ENCODE measurements around the gene ORC5. TPM values are rescaled to one million over a fixed set of nuclear protein-coding genes. Genes with fewer than 3 reads are reported as not detected.

ORC5 gene
- total RNA-seq, 2 donors from 2014 or later: 13.8 to 14.8 TPM

GRCh38 chr7:104091242-104091641 is 116.6 kb downstream of the ORC5 start:
- no peaks in the 10 kb centered on the region for H3K4me1 ChIP-seq (ENCODE audit: control insufficient read depth in 1 of 2, low read depth in 2 of 2)
- no peak for ATAC-seq (ENCODE audit: insufficient number of reproducible peaks, low FRiP score, low read depth)

DNA sequence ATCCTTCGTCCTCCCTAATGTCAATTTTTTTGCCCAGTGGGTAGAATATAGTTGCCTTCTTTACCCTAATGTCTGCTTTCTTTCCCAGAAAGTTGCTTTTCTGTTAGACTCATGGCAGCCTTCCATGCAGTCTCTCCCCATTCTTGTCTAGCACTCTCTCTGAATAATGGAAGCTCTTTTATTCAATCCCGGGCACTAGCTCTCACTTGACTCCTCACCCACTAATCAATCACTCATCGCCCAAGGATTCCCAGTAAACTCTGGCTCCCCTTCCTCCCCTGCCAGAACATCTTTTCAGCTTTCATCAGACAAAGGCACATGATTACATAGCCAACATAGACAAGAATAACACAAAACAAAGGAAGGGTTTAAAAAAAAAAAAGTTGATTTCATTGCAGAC is 118.2 kb downstream of the ORC5 start:
- Histone ChIP-seq H3K4me3 (no peak overlapping the region), H3K36me3 (no peaks in the 10 kb centered on the region), H3K9me3 (no peaks in the 10 kb centered on the region), H3K4me1 (ENCODE audit: control insufficient read depth in 1 of 2, low read depth in 2 of 2) (no peaks in the 10 kb centered on the region), H3K27me3 (replicated peaks; ENCODE audit: insufficient read depth) (no peaks in the 10 kb centered on the region), H3K27ac (no peak overlapping the region)
- ATAC-seq (ENCODE audit: insufficient number of reproducible peaks, low FRiP score, low read depth) (no peak), DNase-seq (ENCODE audit: low spot score) (no peak)
- no peak for TF ChIP-seq CTCF (IDR thresholded peaks at IDR 0.05)

More at GRCh38 chr7:104091242-104091641, 116.6 kb downstream of the ORC5 start:
- no peak for DNase-seq (ENCODE audit: low spot score)
- no peaks in the 10 kb centered on the region for H3K36me3 ChIP-seq
- no peaks in the 10 kb centered on the region for H3K9me3 ChIP-seq
- H3K27me3 ChIP-seq (replicated peaks; ENCODE audit: insufficient read depth): no peaks in the 10 kb centered on the region
- TF ChIP-seq CTCF (IDR thresholded peaks at IDR 0.05): no peak
- no peak overlapping the region for H3K27ac ChIP-seq
- H3K4me3 ChIP-seq: no peak overlapping the region

DNA sequence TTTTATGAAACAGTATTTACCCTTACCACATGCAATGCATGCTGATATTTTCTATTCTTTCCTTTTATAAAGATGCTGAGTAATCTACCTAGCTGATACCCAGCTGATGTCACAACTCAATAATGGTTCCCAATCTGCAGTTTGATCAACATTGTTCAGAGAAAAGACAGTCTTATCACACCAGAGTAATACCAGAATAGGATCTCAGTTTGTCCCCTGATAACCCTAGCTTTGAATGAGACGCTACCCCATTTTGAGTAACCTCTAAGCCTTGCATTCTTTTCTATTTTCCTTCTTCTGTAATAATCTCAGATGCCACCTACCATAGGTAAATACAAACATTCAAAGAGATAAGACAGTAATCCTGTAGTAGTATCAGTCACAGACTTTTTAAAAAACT is 118.8 kb downstream of the ORC5 start:
- no peaks in the 10 kb centered on the region for H3K9me3 ChIP-seq
- no peak for ATAC-seq (ENCODE audit: insufficient number of reproducible peaks, low FRiP score, low read depth)
- H3K4me3 ChIP-seq: no peak overlapping the region
- H3K27me3 ChIP-seq (replicated peaks; ENCODE audit: insufficient read depth): no peaks in the 10 kb centered on the region
- no peaks in the 10 kb centered on the region for H3K36me3 ChIP-seq
- DNase-seq (ENCODE audit: low spot score): no peak
- no peak overlapping the region for H3K27ac ChIP-seq
- H3K4me1 ChIP-seq (ENCODE audit: control insufficient read depth in 1 of 2, low read depth in 2 of 2): no peaks in the 10 kb centered on the region
- no peak for TF ChIP-seq CTCF (IDR thresholded peaks at IDR 0.05)

Other genes with a start within 250 kb of the ORC5 start
- gene RELN, start 218.4 kb downstream of the ORC5 start, total RNA-seq: 1 to 10 TPM in 1 of 2 donors, under 1 TPM in 1; 0.49 to 5.1 TPM
- not detected for gene LHFPL3, start 120.6 kb upstream of the ORC5 start, total RNA-seq

Measured in thoracic aorta (tissue), 2 donors.